ENCODE data around the gene ICE1.

DNA sequence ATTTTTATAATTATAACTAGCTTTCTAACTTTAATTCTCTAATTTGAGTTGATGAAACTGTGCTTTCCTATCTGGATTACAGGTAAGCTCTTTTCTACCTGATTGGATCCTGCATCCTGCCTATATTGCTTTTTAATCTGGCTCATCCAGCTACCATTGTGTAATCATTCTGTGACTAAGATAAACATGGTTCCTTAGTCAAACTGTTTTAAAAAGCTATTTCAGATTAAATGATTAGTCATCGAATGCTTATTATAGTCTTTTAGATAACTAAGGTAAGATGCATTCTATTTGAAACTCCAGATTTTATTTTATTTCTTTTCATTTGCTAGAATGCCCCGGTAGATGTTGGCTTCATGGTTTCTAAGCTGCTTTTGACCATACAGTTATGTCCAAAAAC lies 50.7 kb downstream of the ICE1 start:
- no peak for TF ChIP-seq EZH2 (IDR thresholded peaks at IDR 0.05; ENCODE audit: borderline replicate concordance, insufficient read depth, low read depth, low read length, poor library complexity, severe bottlenecking)
- TF ChIP-seq, protein P1, sequence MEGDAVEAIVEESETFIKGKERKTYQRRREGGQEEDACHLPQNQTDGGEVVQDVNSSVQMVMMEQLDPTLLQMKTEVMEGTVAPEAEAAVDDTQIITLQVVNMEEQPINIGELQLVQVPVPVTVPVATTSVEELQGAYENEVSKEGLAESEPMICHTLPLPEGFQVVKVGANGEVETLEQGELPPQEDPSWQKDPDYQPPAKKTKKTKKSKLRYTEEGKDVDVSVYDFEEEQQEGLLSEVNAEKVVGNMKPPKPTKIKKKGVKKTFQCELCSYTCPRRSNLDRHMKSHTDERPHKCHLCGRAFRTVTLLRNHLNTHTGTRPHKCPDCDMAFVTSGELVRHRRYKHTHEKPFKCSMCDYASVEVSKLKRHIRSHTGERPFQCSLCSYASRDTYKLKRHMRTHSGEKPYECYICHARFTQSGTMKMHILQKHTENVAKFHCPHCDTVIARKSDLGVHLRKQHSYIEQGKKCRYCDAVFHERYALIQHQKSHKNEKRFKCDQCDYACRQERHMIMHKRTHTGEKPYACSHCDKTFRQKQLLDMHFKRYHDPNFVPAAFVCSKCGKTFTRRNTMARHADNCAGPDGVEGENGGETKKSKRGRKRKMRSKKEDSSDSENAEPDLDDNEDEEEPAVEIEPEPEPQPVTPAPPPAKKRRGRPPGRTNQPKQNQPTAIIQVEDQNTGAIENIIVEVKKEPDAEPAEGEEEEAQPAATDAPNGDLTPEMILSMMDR (IDR thresholded peaks at IDR 0.05), result no peak

Data from B cell (primary cell).